GM12873 (cell line): Measurements from ENCODE around the gene SFRP4.
A peak's percentile ranks its signal among the peaks of the same experiment; 100 is the strongest.

Experiments
- TF ChIP-seq, protein P1 (sequence below): IDR thresholded peaks from 2 replicates; pipeline ENCODE4 v1.5.1; 2012; ENCODE audit warnings: low read depth, mild to moderate bottlenecking, moderate library complexity, low read length, control low read depth; ENCODE audit not compliant: insufficient read depth; ENCODE audit errors: missing control alignments

The SFRP4 gene

DNA sequence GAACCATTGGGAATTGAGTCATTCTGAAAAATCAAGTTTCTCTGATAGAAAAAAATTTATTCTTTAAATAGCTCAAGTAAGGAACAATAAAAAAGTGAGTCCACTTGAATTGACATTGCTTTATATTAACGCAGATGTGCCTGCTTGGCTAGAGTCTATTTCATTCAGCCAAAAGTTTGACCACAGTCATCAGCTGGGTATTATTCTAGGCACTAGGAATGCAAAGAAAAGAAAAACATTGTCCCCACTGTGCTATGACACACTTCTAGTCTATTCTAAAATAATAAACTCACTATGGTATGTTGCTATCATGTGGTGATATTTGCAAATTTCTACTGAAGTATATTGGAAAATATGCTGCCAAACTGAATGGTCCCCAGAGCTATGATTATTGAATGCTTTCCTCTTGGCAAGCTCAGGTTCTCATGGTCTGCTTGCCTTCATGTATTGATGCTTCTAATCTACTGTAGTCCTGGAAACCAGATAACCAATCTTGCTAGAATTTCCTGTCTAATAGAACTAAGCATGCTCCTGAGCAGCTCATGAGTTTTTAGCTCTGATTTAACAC is 8.3 kb downstream of the SFRP4 start:
- TF ChIP-seq, protein P1, sequence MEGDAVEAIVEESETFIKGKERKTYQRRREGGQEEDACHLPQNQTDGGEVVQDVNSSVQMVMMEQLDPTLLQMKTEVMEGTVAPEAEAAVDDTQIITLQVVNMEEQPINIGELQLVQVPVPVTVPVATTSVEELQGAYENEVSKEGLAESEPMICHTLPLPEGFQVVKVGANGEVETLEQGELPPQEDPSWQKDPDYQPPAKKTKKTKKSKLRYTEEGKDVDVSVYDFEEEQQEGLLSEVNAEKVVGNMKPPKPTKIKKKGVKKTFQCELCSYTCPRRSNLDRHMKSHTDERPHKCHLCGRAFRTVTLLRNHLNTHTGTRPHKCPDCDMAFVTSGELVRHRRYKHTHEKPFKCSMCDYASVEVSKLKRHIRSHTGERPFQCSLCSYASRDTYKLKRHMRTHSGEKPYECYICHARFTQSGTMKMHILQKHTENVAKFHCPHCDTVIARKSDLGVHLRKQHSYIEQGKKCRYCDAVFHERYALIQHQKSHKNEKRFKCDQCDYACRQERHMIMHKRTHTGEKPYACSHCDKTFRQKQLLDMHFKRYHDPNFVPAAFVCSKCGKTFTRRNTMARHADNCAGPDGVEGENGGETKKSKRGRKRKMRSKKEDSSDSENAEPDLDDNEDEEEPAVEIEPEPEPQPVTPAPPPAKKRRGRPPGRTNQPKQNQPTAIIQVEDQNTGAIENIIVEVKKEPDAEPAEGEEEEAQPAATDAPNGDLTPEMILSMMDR = no peak

DNA sequence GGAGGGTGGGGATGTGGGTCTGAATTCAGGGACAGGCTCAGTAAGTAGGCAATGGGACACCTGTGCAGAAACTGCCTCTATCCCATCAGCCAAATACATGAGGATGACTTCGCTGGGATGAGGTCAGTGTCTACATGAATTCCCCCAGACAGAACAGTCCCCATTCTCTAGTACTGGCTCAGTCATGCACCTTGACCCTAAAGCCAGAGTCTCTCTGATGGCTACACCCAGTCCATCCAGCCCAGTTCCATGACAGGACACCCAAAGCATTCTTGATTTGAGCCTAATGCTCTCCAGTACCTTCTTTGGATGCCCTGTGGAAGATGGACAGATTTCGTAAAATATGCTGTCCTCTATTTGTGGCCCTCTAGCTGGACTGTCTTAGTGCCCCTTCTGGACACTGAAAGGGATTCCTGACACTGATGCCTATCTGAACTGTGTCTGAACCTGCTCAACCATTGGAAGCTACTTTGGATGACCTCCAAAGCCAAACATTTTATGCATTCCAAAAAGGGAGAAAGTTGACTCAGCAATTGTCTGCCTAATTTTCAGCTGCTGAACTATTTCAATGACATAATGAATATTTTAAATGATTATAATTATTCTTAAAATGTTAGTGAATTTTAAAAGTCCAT is 14.6 kb downstream of the SFRP4 start:
- TF ChIP-seq, protein P1 = no peak

DNA sequence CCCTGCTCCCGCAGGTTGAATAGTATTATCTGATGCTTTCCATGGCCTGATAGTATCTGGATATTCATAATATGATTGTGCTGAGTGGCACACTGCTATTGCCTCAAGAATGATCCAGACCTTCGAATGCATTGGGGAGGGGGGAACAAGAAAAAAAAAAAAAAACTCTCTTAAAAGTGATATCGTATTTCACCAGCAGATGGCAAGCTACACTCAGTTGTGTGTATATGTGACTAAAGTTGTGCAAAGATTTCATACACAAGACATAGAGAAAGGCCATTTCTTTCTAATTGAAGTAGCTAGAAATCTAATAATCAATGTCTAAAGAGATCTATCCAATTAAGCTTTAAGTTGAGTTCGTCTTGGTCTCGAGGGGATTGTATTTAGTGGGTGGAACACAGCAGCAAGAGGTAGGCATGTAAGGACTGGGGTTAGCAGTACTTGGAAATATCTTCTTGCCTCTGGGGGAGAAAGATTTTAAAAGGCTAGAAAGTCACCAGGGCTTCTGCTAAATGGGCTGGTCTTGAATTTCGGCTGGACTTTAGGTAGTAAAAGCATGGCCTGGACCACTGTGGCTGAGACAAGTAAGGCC is 15.3 kb downstream of the SFRP4 start:
- TF ChIP-seq, protein P1 = peak; percentile 57

DNA sequence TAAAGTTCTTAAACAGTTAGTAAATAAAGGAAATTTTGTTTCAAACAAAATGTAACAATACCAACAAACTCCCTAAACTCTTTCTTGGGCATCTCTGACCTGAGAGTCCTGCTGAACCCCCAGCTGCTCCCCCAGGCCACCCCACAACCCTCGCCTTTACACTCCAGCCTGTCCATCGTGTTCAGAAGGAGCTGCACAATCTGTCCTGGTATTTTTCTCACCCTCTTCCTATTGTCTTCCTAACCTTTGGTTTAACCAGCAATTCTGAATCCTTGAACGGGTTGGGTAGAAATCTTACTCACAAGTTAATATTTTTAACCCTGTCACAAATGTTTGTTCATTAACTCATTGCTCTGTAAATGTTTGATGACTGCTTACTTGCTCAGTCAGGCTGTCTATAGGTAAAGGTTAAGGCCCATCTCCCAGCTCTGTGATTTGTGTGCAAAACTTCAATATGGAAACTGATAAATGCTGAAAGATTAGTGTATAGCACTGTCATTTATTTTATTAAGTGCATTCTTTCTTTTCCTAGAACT is 16.8 kb downstream of the SFRP4 start:
- TF ChIP-seq, protein P1 = no peak

DNA sequence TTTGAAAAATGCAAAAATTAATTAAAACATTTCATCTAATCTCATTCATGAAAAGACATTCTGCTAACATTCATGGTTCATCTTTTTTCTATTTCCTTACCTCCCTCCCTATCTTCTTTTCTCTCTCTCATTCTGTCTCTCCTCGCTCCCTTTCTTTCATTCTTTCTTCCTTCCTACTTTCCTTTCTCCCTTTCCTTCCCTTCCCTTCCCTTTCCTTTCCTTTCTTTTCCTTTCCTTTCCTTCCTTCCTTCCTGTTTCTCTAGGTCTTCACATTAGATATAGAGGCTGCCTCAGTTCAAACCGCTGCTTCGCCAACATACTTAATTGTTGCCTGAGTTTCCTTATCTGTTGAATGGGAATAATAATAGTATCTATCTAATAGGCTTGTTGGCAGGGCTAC is 21.9 kb downstream of the SFRP4 start:
- TF ChIP-seq, protein P1 = no peak

DNA sequence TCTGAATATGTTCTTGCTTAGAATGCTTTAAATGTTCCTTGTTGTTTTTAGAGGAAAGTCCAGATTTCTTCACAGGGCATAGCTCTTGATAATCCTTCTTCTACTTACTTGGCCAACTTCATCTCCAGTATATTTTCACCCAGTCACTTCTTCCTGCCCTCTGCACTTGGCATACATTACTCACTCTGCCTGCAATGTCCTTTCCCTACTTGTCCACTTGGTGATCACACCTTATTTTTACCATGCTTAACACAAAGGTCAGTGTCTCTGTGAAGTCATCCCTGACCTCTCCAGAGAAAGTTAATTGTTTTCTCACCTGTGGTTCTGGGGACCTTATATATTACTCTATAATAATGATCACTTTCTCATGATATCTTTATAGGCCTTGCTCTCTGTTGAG is 23.3 kb downstream of the SFRP4 start:
- TF ChIP-seq, protein P1 = no peak

DNA sequence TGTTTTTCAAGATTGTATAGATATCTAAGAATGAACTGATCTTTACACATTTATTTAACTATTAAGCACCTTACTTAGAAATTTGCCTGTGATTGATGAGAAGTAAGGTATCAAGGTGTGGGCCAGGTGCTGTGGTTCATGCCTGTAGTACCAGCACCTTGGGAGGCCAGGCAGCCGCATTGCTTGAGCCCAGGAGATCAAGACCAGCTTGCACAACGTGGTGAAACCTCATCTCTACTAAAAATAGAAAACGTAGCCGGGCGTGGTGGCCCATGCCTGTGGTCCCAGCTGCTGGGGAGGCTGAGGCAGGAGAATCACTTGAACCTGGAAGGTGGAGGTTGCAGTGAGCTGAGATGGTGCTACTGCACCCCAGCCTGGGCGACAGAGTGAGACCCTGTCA is 34.5 kb downstream of the SFRP4 start:
- TF ChIP-seq, protein P1 = no peak
